Left hindlimb (tissue), 1 donor: ENCODE data around the gene TMED8.
"Not testable (repeated sequence)": the region's sequence is repeated elsewhere in the genome, so short reads cannot be mapped to it uniquely, and the experiment has no call there.

Source experiments
- DNase-seq: peaks from one replicate; pipeline ENCODE4 v3.0.0-alpha.2; 2018

TMED8 gene

DNA sequence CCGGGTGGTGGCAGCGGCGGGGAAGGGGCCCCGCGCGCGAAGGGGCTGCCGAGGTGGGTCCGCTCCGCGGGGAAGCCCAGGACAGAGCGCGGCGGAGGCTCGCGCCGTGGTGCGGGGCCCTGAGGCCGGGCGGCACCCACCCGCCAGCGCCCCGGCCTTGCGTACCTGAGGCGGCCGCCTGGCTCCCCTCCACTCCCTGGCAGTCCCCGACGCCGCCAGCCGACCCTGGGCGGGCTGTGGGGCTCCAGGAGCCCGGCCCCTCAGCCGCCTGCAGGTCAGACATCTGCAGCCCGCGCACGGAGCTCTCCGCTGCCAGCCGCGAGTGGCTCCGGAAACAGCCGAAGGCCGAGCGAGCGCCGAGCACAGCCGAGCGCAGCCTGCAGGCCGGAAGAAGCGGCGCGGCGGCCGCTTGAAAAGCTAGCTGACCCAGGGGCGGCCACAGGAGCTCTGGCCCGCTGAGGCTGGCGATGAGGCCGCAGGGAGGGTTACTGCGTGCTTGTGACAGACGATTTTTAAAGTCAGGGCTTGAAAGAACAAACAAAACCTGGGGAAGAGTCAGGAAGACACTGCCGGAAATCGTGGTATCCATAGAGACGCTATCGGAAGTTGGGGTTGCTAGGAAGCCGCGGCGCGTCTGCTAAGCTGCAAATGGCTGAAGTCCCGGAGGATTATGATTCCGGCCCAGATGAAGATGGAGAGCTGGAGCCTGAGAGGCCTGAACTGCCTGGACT lies at the start of gene TMED8, which contains the start of gene SAMD15:
TSS of gene TMED8 (minus strand) at position 324 of the 731 bp plus-strand sequence. CDS start at position 283, 41 bp downstream.
TSS of gene SAMD15 (plus strand) at position 609 of the 731 bp plus-strand sequence. CDS start at position 649, 40 bp downstream.
- DNase-seq = peak; percentile 91

- DNase-seq = no peak
Observed at GRCh38 chr14:77426396-77426795, 49.5 kb upstream of the TMED8 start.

DNA sequence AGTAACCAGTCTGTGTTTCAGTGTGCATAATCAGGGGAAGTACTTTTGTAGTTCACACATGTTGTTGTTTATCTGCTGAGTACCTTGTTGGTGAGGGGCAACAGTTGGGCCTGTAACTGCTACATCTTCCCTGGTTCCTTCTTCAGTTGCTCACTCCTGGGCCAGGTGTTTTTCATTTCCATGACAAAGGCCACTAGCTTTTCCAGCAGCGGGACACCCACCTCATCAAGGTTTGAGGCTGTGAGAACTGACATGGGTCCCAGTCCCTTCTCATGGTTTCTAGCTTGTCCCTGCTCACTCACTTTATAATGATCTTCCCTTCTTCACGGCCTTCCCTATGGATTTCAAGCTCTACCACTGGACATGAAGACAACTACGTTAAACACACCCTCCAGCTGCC lies 48.0 kb upstream of the TMED8 start:
- no peak for DNase-seq

GRCh38 chr14:77423423-77423822 lies 46.5 kb upstream of the TMED8 start, which contains the start of gene NOXRED1:
Gene NOXRED1 (minus strand): TSS chr14:77423523. CDS start chr14:77422889, 634 bp downstream.
- no peak for DNase-seq

DNA sequence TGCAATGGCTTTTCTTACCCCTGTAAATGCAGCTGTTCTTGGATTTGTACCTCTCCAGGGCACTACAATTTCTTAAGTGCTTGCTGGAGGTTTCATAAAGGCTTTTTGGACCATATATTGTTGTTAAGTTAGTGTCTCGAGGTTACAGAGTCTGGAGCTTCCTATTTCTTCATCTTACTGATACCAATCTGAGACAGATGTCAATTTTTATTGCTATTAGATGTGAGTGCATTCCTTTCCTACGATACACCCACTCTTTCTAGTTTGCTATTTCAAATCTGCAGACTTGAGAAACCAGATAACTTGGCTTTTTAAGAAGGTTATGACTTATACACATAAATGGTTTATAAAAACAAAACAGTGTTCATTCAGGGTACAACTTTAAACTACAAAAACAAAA lies 44.3 kb upstream of the TMED8 start:
- DNase-seq = no peak

DNA sequence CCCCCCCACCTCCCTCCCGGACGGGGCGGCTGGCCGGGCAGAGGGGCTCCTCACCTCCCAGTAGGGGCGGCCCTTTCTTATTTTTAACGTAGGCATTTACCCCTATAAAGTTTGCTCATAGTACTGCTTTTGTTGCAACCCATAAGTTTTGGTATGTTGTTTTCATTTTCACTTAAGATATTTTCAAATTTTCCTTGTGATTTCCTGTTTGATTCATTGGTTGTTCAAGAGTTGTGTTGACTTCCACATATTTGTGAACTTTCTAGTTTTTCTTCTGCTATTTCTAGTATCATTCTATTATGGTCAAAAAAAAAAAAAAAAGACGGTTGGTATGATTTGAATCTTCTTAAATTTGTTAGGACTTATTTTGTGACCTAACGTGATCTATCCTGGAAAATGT lies 39.9 kb upstream of the TMED8 start:
- no peak for DNase-seq

DNA sequence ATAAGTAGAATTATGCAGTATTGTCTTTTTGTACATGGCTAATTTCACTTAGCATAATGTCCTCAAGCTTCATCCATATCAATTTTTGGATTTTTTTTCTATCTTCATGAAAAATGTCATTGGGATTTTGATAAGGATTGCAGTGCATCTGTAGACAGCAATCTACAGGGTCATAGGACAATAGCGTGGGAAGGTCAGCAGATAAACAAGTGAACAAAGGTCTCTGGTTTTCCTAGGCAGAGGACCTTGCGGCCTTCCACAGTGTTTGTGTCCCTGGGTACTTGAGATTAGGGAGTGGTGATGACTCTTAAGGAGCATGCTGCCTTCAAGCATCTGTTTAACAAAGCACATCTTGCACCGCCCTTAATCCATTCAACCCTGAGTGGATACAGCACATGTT lies 39.2 kb upstream of the TMED8 start:
- not testable (repeated sequence) for DNase-seq

DNA sequence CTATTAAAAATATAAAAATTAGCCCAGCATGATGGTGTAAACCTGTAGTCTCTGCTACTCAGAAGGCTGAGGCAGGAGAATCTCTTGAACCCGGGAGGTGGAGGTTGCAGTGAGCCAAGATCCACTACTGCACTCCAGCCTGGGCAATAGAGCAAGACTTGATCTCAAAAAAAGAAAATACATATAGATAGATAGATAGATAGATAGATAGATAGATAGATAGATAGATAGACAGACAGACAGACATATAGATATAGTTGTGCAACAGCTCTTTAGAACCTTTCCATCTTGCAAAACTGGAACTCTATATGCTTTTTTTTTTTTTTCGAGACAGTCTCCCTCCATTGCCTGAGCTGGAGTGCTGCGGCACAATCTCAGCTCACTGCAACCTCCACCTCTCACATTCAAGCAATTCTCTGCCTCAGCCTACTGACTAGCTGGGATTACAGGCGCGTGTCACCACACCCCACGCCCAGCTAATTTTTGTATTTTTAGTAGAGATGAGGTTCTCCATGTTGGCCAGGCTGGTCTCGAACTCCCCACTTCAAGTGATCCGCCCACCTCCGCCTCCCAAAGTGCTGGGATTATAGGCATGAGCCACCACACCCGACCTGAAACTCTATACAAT lies 38.6 kb upstream of the TMED8 start:
- not testable (repeated sequence) for DNase-seq

GRCh38 chr14:77409131-77409533 lies 32.2 kb upstream of the TMED8 start:
- no peak for DNase-seq

DNA sequence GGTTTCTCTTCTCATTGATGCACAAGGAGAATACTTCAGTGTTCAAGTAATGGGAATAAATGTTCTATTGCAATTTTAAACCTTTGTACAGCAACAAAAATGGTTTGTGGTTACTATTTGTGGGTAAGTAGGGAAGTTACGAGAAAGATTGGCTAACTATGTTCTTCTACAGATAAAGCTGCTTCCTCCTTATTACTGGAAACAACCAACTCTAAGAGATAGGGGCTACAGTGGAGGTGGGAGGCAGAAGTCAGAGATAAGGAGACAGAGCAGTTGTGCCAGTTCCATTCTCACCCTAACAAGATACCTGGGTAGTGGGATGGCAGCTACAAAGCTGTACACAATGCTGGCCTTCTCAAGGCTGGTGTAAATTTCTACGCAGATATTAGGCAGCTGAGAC lies 30.3 kb upstream of the TMED8 start:
- DNase-seq = no peak

GRCh38 chr14:77406718-77407117 lies 29.8 kb upstream of the TMED8 start:
- no peak for DNase-seq

DNA sequence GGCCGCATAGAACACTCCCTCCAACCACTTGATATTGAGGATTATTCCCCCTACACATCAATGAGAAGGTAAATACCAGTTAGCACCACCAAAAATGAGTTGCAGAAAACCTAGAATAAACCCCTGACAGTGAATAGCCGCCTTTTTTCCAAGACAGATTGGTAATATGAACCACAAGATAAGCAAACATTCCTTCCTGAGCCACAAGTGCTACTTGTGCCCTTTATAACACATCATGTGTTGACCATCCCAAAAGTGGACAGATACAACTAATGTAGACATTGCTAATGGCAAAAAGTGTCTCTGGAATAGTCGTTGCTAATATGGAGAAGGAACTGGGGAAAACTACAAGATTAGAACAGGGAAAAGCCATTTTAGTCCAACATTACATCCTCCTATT lies 29.2 kb upstream of the TMED8 start:
- DNase-seq = no peak

GRCh38 chr14:77403768-77404167 lies 26.9 kb upstream of the TMED8 start:
- no peak for DNase-seq

DNA sequence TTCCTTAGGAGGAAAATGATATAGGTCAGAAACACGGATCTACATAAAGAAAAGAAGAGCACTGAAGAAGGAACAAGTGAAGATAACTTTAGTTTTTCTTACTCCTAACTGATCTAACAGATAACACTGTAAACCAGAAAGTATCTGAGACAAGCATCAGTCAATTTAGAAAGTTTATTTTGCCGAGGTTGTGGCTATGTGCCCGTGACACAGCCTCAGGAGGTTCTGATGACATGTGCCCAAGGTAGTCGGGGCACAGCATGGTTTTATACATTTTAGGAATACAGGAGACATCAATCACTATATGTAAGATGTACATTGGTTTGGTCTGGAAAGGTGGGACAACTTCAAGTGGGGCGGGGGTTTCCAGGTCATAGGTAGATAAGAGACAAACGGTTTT lies 23.3 kb upstream of the TMED8 start:
- no peak for DNase-seq

DNA sequence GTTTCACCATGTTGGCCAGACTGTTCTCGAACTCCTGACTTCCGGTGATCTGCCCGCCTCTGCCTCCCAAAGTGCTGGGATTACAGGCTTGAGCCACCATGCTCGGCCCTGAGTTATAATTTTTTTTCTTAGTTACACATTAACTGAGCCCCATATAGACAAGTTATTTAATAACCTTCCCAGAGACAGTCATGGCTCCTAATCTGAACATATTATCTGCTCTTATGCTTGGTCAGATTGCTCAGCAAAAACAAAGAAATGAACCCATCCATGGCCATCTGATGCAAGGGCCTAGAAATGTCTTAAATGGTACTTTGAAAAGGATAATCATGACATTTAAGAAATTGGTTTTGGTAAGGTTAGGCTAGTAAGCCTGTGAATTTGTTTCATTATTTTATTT lies 13.3 kb upstream of the TMED8 start:
- DNase-seq = no peak

GRCh38 chr14:77378701-77379100 lies 1.8 kb upstream of the TMED8 start:
- DNase-seq = no peak

- DNase-seq = no peak
Observed at GRCh38 chr14:77377502-77377844, 579 bp upstream of the TMED8 start.

DNA sequence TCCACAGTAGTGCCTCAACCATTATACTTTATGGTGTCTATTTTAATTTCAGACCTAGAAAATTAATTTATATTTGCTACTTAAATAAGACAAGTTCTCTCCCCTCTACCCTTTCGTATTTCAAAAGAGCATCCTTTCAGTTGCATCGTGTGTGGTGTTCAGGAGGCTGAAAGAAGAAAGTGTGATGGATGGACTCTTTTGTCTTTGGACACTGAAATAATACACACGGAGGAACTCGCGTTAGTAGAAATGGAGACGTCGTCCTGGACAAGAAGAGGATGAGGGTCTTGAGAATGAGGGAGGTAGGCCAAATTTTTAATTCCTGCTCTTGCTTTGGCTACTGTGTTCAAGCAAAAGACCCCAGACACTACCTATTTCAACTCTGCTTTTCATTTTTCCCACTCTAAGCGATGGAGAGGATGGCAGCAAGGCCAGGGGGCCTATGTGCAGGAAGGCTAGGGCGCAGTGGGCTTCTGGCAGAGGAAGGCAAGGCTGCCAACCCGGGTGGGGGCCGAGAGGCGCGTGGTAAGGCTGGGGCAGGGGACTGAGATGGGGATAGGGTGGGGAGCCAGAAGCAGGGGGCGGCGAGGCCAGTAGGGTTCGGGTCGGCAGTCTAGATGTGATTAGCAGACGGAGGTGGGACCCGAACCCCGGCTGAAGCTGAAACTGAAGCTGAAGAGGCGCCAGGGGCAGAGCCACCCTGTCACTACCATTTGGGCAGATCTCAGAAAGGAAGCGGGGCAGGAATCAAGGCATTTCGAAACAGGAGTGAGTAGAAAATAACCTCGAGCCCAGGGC lies 722 bp downstream of the TMED8 start:
- DNase-seq = no peak

- no peak for DNase-seq
Observed at GRCh38 chr14:77375164-77375950, 1.5 kb downstream of the TMED8 start.

DNA sequence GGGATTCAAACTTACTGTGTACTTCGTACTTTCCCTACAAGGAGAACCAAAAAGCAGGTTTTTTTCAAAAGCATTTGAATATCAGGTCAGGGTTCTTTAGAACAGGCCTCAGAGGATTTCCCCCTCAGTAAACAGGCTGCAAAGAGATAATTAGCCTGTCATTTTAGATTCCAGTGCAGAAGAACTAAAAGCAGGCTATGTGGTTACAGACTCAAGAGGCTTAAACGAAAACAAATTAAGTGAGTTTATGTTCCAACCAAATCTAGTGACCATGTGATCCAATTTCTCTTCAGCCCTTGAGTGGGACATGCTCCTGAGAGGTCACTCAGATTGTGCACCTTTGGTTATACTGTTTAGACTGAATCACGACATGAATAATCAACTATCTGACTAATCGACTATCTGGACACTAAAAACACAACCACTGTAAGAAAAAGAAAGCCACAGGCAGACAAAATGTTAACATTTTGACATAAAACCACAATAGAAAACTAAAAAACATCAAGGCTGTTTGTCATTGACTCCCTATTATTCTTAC lies 4.5 kb downstream of the TMED8 start:
- no peak for DNase-seq

- no peak for DNase-seq
Observed at GRCh38 chr14:77369285-77369684, 7.6 kb downstream of the TMED8 start.

DNA sequence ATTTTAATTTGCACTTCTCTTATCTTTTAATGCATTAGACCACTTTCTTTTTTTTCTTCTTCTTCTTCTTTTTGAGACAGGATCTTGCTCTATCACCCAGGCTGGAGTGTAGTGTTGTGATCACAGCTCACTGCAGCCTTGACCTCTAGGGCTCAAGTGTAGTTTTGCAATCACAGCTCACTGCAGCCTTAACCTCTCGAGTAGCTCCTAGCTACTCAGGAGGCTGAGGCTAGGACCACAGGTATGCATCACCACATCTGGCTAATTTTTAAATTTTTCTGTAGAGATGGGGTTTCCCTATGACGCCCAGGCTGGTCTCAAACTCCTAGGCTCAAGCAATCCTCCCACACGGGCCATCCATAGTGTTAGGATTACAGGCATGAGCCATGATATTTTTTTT lies 12.7 kb downstream of the TMED8 start:
- DNase-seq = no peak

GRCh38 chr14:77359626-77360025 lies 17.3 kb downstream of the TMED8 start:
- no peak for DNase-seq
